Measurements from ENCODE around the gene ZNF14. TPM values are rescaled to one million over a fixed set of nuclear protein-coding genes. Genes with fewer than 3 reads are reported as not detected.
"Not testable (repeated sequence)": the region's sequence is repeated elsewhere in the genome, so short reads cannot be mapped to it uniquely, and the experiment has no call there.

The ZNF14 gene
- total RNA-seq, 2 donors from 2014 or later: 9.1 to 12.1 TPM

DNA sequence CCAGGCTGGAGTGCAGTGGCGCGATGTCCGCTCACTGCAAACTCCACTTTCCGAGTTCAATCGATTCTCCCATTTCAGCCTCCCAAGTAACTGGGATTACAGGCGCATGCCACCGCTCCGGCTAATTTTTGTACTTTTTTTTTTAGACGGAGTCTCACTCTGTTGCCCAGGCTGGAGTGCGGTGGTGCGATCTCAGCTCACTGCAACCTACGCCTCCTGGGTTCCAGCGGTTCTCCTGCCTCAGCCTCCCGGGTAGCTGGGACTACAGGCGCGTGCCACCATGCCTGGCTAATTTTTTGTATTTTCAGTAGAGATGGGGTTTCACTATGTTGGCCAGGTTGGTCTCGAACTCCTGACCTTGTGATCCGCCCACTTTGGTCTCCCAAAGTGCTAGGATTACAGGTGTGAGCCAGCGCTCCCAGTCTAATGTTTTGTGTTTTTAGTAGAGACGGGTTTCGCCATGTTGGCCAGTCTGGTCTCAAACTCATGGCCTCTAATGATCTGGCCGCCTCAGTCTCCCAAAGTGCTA is 67.4 kb downstream of the ZNF14 start:
- Mint-ChIP-seq H3K4me1 (ENCODE audit: low read depth) (peaks cover 49% of the 10 kb centered on the region), H3K4me3 (peak overlapping the region; percentile 34 to 37), H3K36me3 (ENCODE audit: insufficient read depth in 2 of 2) (peaks cover 16 to 25% of the 10 kb centered on the region in 2 donors)
- ATAC-seq (replicated peaks in 1 of 2); DNase-seq; H3K9me3 Mint-ChIP-seq; H3K27me3 Mint-ChIP-seq (ENCODE audit: low read depth); H3K27ac Mint-ChIP-seq: not testable (repeated sequence)

DNA sequence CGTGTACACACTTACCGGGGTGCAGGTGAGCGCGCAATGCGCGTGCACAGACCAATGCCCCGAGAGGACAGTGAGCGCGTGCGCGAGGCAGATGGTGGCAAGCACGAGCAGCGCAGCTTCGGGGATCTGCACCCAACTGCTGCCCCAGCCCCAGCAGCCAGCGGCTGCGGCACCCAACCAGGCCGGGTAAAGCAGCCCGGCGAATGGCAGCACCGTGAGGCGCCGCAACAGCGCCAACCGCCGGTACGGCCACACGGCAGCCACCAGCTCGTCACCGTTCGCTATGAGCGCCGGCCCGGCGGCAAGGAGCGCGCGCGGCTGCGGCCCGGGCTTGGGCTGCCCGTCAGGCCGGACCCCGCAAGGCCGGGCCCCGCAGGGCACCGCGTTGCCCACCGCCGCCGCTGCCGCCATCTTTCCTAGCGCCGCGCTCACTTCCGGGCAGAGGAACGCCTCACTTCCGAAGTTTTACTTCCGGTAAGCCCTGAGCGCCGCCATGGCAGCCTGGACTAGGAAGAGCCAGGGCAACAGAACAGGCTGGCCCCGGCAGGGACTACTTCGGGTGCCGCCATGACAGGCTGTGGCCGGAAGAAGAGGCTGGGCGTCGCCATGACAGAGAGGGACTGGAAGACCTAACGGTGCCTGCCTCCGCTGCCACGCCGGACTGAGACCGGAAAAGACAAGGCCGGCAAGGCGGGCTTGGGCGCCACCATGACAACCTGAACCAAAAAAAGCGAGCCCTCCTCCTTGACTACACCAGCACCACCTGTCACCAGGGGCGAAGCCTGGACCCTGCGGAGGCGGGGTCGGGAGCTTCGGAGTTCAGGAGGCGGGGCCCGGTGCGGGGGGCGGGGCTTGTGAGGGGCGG is 69.4 kb downstream of the ZNF14 start, which contains the start of gene ATP13A1:
Gene ATP13A1, minus strand, starts transcription at position 421 of the 865 bp plus-strand sequence. Its CDS starts 10 bp downstream, at position 411.
- peaks cover 12 to 14% of the 10 kb centered on the region in 2 donors for H3K36me3 Mint-ChIP-seq (ENCODE audit: insufficient read depth in 2 of 2)
- DNase-seq (peak; percentile 95 to 98), ATAC-seq (replicated peaks in 1 of 2) (peak; percentile 82 to 86)
- H3K4me3 Mint-ChIP-seq: peak within 1 kb of the TSS; percentile 93 to 98
- peaks cover 37% of the 10 kb centered on the region for H3K4me1 Mint-ChIP-seq (ENCODE audit: low read depth)
- no peaks in the 10 kb centered on the region for H3K9me3 Mint-ChIP-seq
- no peaks in the 10 kb centered on the region for H3K27me3 Mint-ChIP-seq (ENCODE audit: low read depth)
- H3K27ac Mint-ChIP-seq: peak within 1 kb of the TSS; percentile 66

DNA sequence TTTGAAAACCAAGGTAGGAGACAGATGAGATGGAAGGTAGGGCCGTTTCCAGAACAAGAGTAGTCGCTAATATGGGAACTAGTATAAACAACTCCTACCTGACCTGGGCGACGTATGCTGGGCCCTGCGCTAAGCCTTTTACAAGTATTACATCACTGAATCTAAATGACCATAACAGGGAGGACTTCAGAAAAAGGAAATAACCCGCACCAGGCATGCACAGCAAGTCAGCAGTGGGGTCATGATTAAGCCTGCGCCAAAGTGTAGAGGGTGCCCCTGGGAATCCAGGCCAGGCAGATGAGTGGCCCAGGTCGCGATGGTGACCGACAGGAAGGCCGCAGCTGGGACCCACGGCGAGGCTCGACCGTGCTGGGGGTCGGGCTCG is 70.0 kb downstream of the ZNF14 start:
- peaks cover 31% of the 10 kb centered on the region for H3K4me1 Mint-ChIP-seq (ENCODE audit: low read depth)
- H3K27me3 Mint-ChIP-seq (ENCODE audit: low read depth): no peaks in the 10 kb centered on the region
- DNase-seq (no peak), ATAC-seq (replicated peaks in 1 of 2) (peak in 1 of 2 donors; percentile 3)
- peak overlapping the region; percentile 66 for H3K27ac Mint-ChIP-seq
- H3K4me3 Mint-ChIP-seq: peak overlapping the region; percentile 93 to 98
- H3K36me3 Mint-ChIP-seq (ENCODE audit: insufficient read depth in 2 of 2): peaks cover 16 to 17% of the 10 kb centered on the region in 2 donors
- H3K9me3 Mint-ChIP-seq: no peaks in the 10 kb centered on the region

- H3K27me3 Mint-ChIP-seq (ENCODE audit: low read depth): no peaks in the 10 kb centered on the region
- H3K9me3 Mint-ChIP-seq: no peaks in the 10 kb centered on the region
- H3K27ac Mint-ChIP-seq: peak overlapping the region; percentile 66
- ATAC-seq (replicated peaks in 1 of 2): no peak
- H3K4me3 Mint-ChIP-seq: peak overlapping the region; percentile 93 to 98
- H3K4me1 Mint-ChIP-seq (ENCODE audit: low read depth): peaks cover 26% of the 10 kb centered on the region
- H3K36me3 Mint-ChIP-seq (ENCODE audit: insufficient read depth in 2 of 2): peaks cover 16 to 21% of the 10 kb centered on the region in 2 donors
- no peak for DNase-seq
Observed at GRCh38 chr19:19662344-19662743, 70.6 kb downstream of the ZNF14 start.

DNA sequence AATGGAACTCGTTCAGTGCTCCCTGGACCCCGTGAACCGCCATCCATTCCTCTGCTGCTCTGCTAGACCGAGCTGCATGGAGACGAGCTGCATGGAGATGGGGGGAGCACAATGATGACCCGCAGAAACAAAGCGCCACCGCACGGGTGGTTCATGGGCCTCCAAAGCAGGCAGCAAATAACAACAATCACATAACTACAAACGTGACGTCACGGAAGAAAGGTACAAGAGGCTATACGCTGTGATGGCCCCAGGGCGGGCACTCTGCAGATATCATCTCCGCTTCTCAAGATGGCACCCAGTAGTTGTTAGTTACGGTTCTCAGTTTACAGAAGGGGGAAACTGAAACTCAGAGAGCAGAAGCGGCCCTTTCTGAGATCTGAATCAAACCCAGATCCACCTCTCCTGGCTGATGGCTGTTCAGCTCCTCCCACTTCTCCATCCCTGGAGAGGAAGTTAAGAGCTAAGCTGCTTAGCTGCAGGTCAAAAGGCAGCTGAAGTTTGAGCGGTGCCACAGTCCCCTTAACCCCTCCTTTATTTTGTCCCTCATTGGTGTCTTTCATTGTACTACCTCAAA is 71.1 kb downstream of the ZNF14 start:
- H3K9me3 Mint-ChIP-seq: no peaks in the 10 kb centered on the region

GRCh38 chr19:19661141-19661674 is 71.7 kb downstream of the ZNF14 start:
- Mint-ChIP-seq H3K36me3 (ENCODE audit: insufficient read depth in 2 of 2) (peaks cover 19 to 24% of the 10 kb centered on the region in 2 donors), H3K27ac (peak overlapping the region; percentile 66), H3K4me1 (ENCODE audit: low read depth) (peaks cover 26% of the 10 kb centered on the region), H3K27me3 (ENCODE audit: low read depth) (no peaks in the 10 kb centered on the region), H3K9me3 (no peaks in the 10 kb centered on the region), H3K4me3 (peak overlapping the region; percentile 93 to 98)
- DNase-seq: no peak
- ATAC-seq (replicated peaks in 1 of 2): no peak

More for the DNA sequence above, 71.1 kb downstream of the ZNF14 start:
- Mint-ChIP-seq H3K27me3 (ENCODE audit: low read depth) (no peaks in the 10 kb centered on the region), H3K4me3 (peak overlapping the region; percentile 93 to 98), H3K27ac (peak overlapping the region; percentile 66), H3K4me1 (ENCODE audit: low read depth) (peaks cover 26% of the 10 kb centered on the region), H3K36me3 (ENCODE audit: insufficient read depth in 2 of 2) (peaks cover 18 to 22% of the 10 kb centered on the region in 2 donors)
- DNase-seq (peak; percentile 39 to 56), ATAC-seq (replicated peaks in 1 of 2) (peak in 1 of 2 donors; percentile 35)

Other genes with a start within 250 kb of the ZNF14 start
- gene TSSK6, start 217.6 kb downstream of the ZNF14 start, total RNA-seq: 1 to 10 TPM; 5.0 to 5.6 TPM
- gene NDUFA13, start 216.9 kb downstream of the ZNF14 start, total RNA-seq: 100 to 1,000 TPM; 229 to 263 TPM
- gene YJEFN3, start 204.2 kb downstream of the ZNF14 start, total RNA-seq: 10 to 100 TPM; 18.2 to 21.3 TPM
- under 1 TPM; 0.44 to 0.86 TPM for gene CILP2, start 194.8 kb downstream of the ZNF14 start, total RNA-seq
- gene PBX4, start 114.4 kb downstream of the ZNF14 start, total RNA-seq: 10 to 100 TPM; 28.3 to 56.8 TPM
- gene LPAR2, start 104.9 kb downstream of the ZNF14 start, total RNA-seq: 10 to 100 TPM; 72.8 to 82.2 TPM
- gene GMIP, start 89.5 kb downstream of the ZNF14 start, total RNA-seq: 10 to 100 TPM; 96.4 to 99.8 TPM
- 10 to 100 TPM; 48.8 to 65.4 TPM for gene ATP13A1, start 69.4 kb downstream of the ZNF14 start, total RNA-seq
- gene ZNF101, start 64.3 kb downstream of the ZNF14 start, total RNA-seq: 10 to 100 TPM; 67.1 to 77.2 TPM
- 10 to 100 TPM; 66.0 to 68.9 TPM for gene ZNF506, start 88.6 kb upstream of the ZNF14 start, total RNA-seq
- 10 to 100 TPM; 23.8 to 30.8 TPM for gene ZNF253, start 132.8 kb upstream of the ZNF14 start, total RNA-seq
- gene ZNF93, start 167.8 kb upstream of the ZNF14 start, total RNA-seq: 10 to 100 TPM; 18.8 to 23.5 TPM

Data from activated T-cell treated with anti-CD3 and anti-CD28 coated beads, Interleukin-2, amount 50 U/mL, for 72 hours (primary cell).